Measurements from ENCODE around the gene RPTN. TPM values are rescaled to one million over a fixed set of nuclear protein-coding genes. Genes with fewer than 3 reads are reported as not detected.

The RPTN gene
- polyA plus RNA-seq, 1 of the 3 experiments (the other 2 are of a cell fraction), result not detected

- POLR2A ChIA-PET, result no interaction called here
These were observed 28.8 kb downstream of the RPTN start for GRCh38 chr1:152130186-152130585.

GRCh38 chr1:152127673-152128072 lies 31.4 kb downstream of the RPTN start:
- Histone ChIP-seq H3K4me2 (no peak overlapping the region), H3K27me3 (ENCODE audit: insufficient read depth) (peaks cover 12% of the 10 kb centered on the region; the same call in 1 of the 2 replicates), H3K9ac (no peak overlapping the region), H3K27ac (ENCODE audit: low read depth in 2 of 2, low read length in 1 of 2) (no peak overlapping the region), H3K36me3 (replicated peaks in 1 of 2; ENCODE audit: control insufficient read depth in 1 of 2, insufficient read depth in 2 of 2, low read length in 1 of 2) (no peaks in the 10 kb centered on the region), H3F3A (replicated peaks; ENCODE audit: insufficient read depth) (no peaks in the 10 kb centered on the region), H3K4me1 (ENCODE audit: control insufficient read depth in 1 of 2, insufficient read depth in 2 of 2, low read depth in 1 of 2, low read length in 1 of 2) (no peaks in the 10 kb centered on the region), H2AFZ (ENCODE audit: low read depth) (no peak overlapping the region), H3K9me2 (no peaks in the 10 kb centered on the region), H3K9me3 (no peaks in the 10 kb centered on the region), H4K20me1 (ENCODE audit: insufficient read depth) (no peaks in the 10 kb centered on the region), H3K79me2 (ENCODE audit: insufficient read depth) (no peaks in the 10 kb centered on the region), H3K4me3 (ENCODE audit: low read depth in 2 of 2, low read length in 1 of 2) (no peak overlapping the region)
- no peak for DNase-seq
- ChIA-PET CTCF (no interaction called here), POLR2A (no interaction called here)
- TF ChIP-seq NRF1 (IDR thresholded peaks at IDR 0.05; ENCODE audit: low read depth, low read length), result no peak
- TF ChIP-seq TCF12 (IDR thresholded peaks at IDR 0.05), result no peak
- no peak for TF ChIP-seq YY1 (IDR thresholded peaks at IDR 0.05; ENCODE audit: low read depth)
- no peak for TF ChIP-seq MXI1 (IDR thresholded peaks at IDR 0.05; ENCODE audit: low read depth, low read length)
- no peak for TF ChIP-seq SMC3 (IDR thresholded peaks at IDR 0.05; ENCODE audit: low read depth, low read length)
- no peak for TF ChIP-seq GABPA (IDR thresholded peaks at IDR 0.05; ENCODE audit: low read depth)
- no peak for TF ChIP-seq FOXM1 (IDR thresholded peaks at IDR 0.05; ENCODE audit: low read depth)
- TF ChIP-seq RAD21 (IDR thresholded peaks at IDR 0.05; ENCODE audit: low read length), result no peak
- no peak for TF ChIP-seq RXRA (IDR thresholded peaks at IDR 0.05; ENCODE audit: borderline replicate concordance, low read depth)
- no peak for TF ChIP-seq FOXJ3 (CRISPR knock-in tag; IDR thresholded peaks at IDR 0.05)
- TF ChIP-seq CHD2 (IDR thresholded peaks at IDR 0.05; ENCODE audit: low read length, partially characterized antibody), result no peak
- TF ChIP-seq, protein P1, sequence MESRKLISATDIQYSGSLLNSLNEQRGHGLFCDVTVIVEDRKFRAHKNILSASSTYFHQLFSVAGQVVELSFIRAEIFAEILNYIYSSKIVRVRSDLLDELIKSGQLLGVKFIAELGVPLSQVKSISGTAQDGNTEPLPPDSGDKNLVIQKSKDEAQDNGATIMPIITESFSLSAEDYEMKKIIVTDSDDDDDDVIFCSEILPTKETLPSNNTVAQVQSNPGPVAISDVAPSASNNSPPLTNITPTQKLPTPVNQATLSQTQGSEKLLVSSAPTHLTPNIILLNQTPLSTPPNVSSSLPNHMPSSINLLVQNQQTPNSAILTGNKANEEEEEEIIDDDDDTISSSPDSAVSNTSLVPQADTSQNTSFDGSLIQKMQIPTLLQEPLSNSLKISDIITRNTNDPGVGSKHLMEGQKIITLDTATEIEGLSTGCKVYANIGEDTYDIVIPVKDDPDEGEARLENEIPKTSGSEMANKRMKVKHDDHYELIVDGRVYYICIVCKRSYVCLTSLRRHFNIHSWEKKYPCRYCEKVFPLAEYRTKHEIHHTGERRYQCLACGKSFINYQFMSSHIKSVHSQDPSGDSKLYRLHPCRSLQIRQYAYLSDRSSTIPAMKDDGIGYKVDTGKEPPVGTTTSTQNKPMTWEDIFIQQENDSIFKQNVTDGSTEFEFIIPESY (IDR thresholded peaks at IDR 0.05; ENCODE audit: borderline replicate concordance, low read depth), result no peak
- TF ChIP-seq, protein P2, sequence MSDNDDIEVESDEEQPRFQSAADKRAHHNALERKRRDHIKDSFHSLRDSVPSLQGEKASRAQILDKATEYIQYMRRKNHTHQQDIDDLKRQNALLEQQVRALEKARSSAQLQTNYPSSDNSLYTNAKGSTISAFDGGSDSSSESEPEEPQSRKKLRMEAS (IDR thresholded peaks at IDR 0.05; ENCODE audit: low read depth), result no peak
- TF ChIP-seq, protein P3, sequence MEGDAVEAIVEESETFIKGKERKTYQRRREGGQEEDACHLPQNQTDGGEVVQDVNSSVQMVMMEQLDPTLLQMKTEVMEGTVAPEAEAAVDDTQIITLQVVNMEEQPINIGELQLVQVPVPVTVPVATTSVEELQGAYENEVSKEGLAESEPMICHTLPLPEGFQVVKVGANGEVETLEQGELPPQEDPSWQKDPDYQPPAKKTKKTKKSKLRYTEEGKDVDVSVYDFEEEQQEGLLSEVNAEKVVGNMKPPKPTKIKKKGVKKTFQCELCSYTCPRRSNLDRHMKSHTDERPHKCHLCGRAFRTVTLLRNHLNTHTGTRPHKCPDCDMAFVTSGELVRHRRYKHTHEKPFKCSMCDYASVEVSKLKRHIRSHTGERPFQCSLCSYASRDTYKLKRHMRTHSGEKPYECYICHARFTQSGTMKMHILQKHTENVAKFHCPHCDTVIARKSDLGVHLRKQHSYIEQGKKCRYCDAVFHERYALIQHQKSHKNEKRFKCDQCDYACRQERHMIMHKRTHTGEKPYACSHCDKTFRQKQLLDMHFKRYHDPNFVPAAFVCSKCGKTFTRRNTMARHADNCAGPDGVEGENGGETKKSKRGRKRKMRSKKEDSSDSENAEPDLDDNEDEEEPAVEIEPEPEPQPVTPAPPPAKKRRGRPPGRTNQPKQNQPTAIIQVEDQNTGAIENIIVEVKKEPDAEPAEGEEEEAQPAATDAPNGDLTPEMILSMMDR (IDR thresholded peaks at IDR 0.05), result no peak
- TF ChIP-seq JUND (IDR thresholded peaks at IDR 0.05), result no peak
- TF ChIP-seq SIN3A (IDR thresholded peaks at IDR 0.05; ENCODE audit: borderline replicate concordance, low read depth, low read length), result no peak

More at GRCh38 chr1:152130186-152130585, 28.8 kb downstream of the RPTN start:
- no peaks in the 10 kb centered on the region for H3K9me2 ChIP-seq
- H3K4me1 ChIP-seq (ENCODE audit: control insufficient read depth in 1 of 2, insufficient read depth in 2 of 2, low read depth in 1 of 2, low read length in 1 of 2), result no peaks in the 10 kb centered on the region
- H3F3A ChIP-seq (replicated peaks; ENCODE audit: insufficient read depth), result no peaks in the 10 kb centered on the region
- H3K27me3 ChIP-seq (ENCODE audit: insufficient read depth), result no peaks in the 10 kb centered on the region; the same call in 1 of the 2 replicates
- no peaks in the 10 kb centered on the region for H3K79me2 ChIP-seq (ENCODE audit: insufficient read depth)
- CTCF ChIA-PET, result no interaction called here
- no peak overlapping the region for H3K27ac ChIP-seq (ENCODE audit: low read depth in 2 of 2, low read length in 1 of 2)
- H3K4me2 ChIP-seq, result no peak overlapping the region
- H2AFZ ChIP-seq (ENCODE audit: low read depth), result no peak overlapping the region
- DNase-seq, result no peak
- H3K4me3 ChIP-seq (ENCODE audit: low read depth in 2 of 2, low read length in 1 of 2), result no peak overlapping the region
- H3K9ac ChIP-seq, result no peak overlapping the region
- H3K36me3 ChIP-seq (replicated peaks in 1 of 2; ENCODE audit: control insufficient read depth in 1 of 2, insufficient read depth in 2 of 2, low read length in 1 of 2), result no peaks in the 10 kb centered on the region
- no peaks in the 10 kb centered on the region for H4K20me1 ChIP-seq (ENCODE audit: insufficient read depth)
- no peaks in the 10 kb centered on the region for H3K9me3 ChIP-seq
- TF ChIP-seq IRF3 (IDR thresholded peaks at IDR 0.05; ENCODE audit: low read depth, low read length) (no peak), EZH2phosphoT487 (IDR thresholded peaks at IDR 0.05; ENCODE audit: borderline replicate concordance, low read depth) (no peak), PBX3 (IDR thresholded peaks at IDR 0.05) (no peak), FOXJ3 (CRISPR knock-in tag; IDR thresholded peaks at IDR 0.05) (no peak), GATA2 (CRISPR knock-in tag; IDR thresholded peaks at IDR 0.05) (no peak), MEF2A (IDR thresholded peaks at IDR 0.05; ENCODE audit: borderline replicate concordance, low read depth) (no peak), FOSL2 (IDR thresholded peaks at IDR 0.05; ENCODE audit: borderline replicate concordance, low read depth) (no peak), POLR2AphosphoS5 (IDR thresholded peaks at IDR 0.05; ENCODE audit: low read depth, low read length) (no peak), FOXM1 (IDR thresholded peaks at IDR 0.05; ENCODE audit: low read depth) (no peak)

All from SK-N-SH (cell line).